Adrenal gland (tissue), 5 donors: ENCODE data around the gene ZNF773.

Experiments used
- POLR2A ChIP-seq, 2 donors: fragments of 450-650 bp; IDR thresholded peaks; one replicate each; pipeline ENCODE4 v1.6.1; 2017; ENCODE audit warnings: antibody characterized with exemption in 2 of 2, mild to moderate bottlenecking in 2 of 2, moderate library complexity in 1 of 2
- TF ChIP-seq, protein P1 (sequence below), 6 experiments: fragments of 450-650 bp in 4 of 6; fragments of 200-600 bp in 2 of 6; sonication (generic) in 1 of 6; IDR thresholded peaks; 1 replicate in 5 of 6; 2 replicates in 1 of 6; pipeline versions ENCODE4 v1.5.1 to v1.8.0; 2016 to 2021; ENCODE audit warnings: antibody characterized with exemption in 6 of 6, mild to moderate bottlenecking in 2 of 6, moderate library complexity in 1 of 6
- donor health status: DM: no; HTN: no; CAD: no.

DNA sequence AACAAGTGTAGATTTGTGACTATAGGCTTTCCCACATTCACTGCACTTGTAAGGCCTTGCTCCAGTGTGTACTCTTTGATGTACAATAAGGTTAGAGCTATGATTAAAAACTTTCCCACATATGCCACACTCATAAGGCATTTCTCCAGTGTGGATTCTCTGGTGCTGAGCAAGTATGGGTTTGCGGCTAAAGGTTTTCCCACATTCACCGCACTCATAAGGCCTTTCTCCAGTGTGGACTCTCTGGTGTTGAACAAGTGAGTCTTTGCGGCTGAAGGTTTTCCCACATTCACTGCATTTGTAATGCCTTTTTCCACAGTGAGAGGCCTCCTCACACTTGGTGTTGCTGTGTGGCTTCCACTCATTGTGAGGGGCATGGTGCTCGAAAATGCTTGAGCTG lies 26.1 kb upstream of the ZNF773 start:
- TF ChIP-seq, protein P1, sequence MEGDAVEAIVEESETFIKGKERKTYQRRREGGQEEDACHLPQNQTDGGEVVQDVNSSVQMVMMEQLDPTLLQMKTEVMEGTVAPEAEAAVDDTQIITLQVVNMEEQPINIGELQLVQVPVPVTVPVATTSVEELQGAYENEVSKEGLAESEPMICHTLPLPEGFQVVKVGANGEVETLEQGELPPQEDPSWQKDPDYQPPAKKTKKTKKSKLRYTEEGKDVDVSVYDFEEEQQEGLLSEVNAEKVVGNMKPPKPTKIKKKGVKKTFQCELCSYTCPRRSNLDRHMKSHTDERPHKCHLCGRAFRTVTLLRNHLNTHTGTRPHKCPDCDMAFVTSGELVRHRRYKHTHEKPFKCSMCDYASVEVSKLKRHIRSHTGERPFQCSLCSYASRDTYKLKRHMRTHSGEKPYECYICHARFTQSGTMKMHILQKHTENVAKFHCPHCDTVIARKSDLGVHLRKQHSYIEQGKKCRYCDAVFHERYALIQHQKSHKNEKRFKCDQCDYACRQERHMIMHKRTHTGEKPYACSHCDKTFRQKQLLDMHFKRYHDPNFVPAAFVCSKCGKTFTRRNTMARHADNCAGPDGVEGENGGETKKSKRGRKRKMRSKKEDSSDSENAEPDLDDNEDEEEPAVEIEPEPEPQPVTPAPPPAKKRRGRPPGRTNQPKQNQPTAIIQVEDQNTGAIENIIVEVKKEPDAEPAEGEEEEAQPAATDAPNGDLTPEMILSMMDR (IDR thresholded peaks at IDR 0.05), result no peak
- no peak for TF ChIP-seq POLR2A (IDR thresholded peaks at IDR 0.05)
